ENCODE results near the gene SALL1. TPM values are rescaled to one million over a fixed set of nuclear protein-coding genes. Genes with fewer than 3 reads are reported as not detected.
A peak's percentile ranks its signal among the peaks of the same experiment; 100 is the strongest.

SALL1 gene
- 27.9 TPM for total RNA-seq

DNA sequence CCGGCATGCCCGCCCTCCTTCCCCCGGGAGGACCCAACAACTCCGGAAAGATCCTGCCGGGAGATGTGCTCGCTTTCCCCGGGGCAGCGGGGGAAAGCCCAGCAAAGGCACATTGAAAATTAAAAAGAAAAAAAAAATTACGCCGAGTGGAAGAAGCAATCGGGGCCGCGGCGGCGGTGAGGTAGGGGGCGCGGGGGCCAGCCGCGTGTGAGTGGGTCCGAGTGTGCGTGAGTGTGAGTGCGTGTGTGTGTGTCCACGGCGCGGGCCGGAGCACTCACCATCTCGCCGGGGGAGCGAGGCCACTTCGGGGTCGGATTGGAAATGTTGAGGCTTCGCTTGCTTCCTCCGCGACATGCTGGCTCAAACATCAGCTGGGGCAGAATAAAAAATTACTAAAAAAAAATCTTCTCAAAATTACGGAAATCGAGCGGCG, at the start of gene SALL1:
SALL1 (minus strand) TSS at position 383 of the 433 bp plus-strand sequence; CDS start at position 354, 29 bp downstream.
- DNase-seq (ENCODE audit: low spot score) (no peak), ATAC-seq (no peak)

- no peak for ATAC-seq
- DNase-seq (ENCODE audit: low spot score): no peak
These were observed 49.7 kb upstream of the SALL1 start for GRCh38 chr16:51200793-51201192.

- ATAC-seq (no peak), DNase-seq (ENCODE audit: low spot score) (no peak)
These were observed 47.1 kb upstream of the SALL1 start for GRCh38 chr16:51197953-51198748.

DNA sequence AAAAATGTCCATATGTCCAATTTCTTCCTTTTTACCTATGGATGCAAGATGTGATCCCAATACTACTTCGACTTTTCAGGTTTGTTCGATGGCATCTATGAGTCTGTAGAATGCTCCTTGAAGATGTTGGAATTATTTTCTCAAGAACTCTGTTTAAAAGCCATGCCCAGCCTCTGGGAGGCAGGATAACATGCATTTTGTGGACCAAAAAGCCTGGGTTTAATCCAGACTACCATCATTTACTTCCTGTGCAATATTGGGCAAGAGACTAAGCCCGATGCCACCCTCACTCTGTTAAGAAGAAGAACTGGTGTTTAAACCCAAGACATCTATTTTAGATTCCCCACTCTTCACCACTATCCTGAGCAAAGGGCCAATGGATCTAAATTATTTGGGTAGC, 42.8 kb upstream of the SALL1 start:
- no peak for DNase-seq (ENCODE audit: low spot score)
- peak; percentile 51 for ATAC-seq

- ATAC-seq: no peak
These were observed 33.8 kb upstream of the SALL1 start for GRCh38 chr16:51184702-51185433.

DNA sequence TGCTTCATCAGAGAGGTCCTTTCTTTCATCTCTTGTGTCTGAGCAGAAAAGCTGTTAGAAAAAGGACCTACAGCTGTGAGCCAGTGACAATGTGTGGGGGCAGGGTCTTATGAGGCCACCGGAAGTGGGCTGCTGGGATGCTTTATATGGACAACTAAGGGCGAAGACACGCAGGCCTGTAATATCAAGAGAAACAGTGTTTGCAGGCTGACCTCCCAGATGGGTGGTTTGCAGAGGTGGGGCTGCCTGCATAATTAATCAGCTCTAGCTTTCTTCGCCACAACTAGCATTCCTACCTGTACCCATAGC, 30.4 kb upstream of the SALL1 start:
- no peak for DNase-seq (ENCODE audit: low spot score)
- ATAC-seq: no peak

More at GRCh38 chr16:51184702-51185433, 33.8 kb upstream of the SALL1 start:
- DNase-seq (ENCODE audit: low spot score): no peak

- DNase-seq (ENCODE audit: low spot score) (no peak), ATAC-seq (peak; percentile 44)
These were observed 29.8 kb upstream of the SALL1 start for GRCh38 chr16:51180719-51181502.

DNA sequence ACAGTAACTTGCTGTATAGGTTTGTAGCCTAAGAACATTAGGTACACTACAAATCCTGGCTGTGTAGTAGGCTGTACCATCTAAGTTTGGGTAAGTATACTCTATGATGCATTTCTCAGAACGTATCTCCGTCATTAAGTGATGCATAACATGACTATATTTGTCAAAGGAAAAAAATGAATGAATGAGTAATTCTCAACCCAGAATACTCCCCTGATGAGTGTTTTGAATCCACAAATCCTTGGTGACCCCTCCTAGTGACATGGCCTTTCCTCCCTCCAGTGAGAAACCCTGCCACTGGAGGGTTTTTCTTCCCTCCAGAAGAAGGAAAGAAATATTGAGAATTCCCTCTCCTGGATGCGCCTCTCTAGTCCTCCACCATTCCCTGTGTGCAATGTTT, 24.0 kb upstream of the SALL1 start:
- ATAC-seq: no peak
- DNase-seq (ENCODE audit: low spot score): no peak

- DNase-seq (ENCODE audit: low spot score): no peak
- ATAC-seq: no peak
These were observed 21.3 kb upstream of the SALL1 start for GRCh38 chr16:51172368-51172767.

- DNase-seq (ENCODE audit: low spot score) (no peak), ATAC-seq (no peak)
These were observed 17.7 kb upstream of the SALL1 start for GRCh38 chr16:51168755-51169154.

- no peak for ATAC-seq
These were observed 16.3 kb upstream of the SALL1 start for GRCh38 chr16:51167170-51167895.

GRCh38 chr16:51166541-51166940, 15.5 kb upstream of the SALL1 start:
- ATAC-seq (no peak), DNase-seq (ENCODE audit: low spot score) (no peak)

More at GRCh38 chr16:51167170-51167895, 16.3 kb upstream of the SALL1 start:
- DNase-seq (ENCODE audit: low spot score): no peak

DNA sequence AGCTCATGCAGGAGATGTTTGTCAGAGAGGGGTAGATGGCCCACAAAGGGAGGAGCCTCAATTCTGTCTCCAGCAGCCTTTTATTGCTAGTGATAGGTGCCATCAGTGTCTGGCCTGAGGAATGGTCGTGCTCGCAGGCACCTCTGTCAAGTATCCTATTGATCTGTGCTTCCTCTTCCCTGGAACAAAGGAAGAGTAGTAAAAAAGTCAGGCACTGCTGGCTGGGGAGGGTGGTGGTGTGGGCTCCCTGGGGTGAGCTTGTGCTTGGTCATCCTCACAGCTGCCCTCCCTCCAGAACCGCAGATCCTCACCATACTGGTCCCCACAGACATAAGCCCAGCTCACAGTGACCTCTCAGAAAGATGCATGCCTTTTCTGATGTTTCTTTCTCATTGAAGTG, 15.0 kb upstream of the SALL1 start:
- no peak for DNase-seq (ENCODE audit: low spot score)
- no peak for ATAC-seq

- DNase-seq (ENCODE audit: low spot score) (no peak), ATAC-seq (no peak)
These were observed 14.0 kb upstream of the SALL1 start for GRCh38 chr16:51165043-51165442.

- DNase-seq (ENCODE audit: low spot score): no peak
- no peak for ATAC-seq
These were observed 13.5 kb upstream of the SALL1 start for GRCh38 chr16:51164574-51164973.

- no peak for DNase-seq (ENCODE audit: low spot score)
- ATAC-seq: no peak
These were observed 13.0 kb upstream of the SALL1 start for GRCh38 chr16:51163894-51164566.

- ATAC-seq (no peak), DNase-seq (ENCODE audit: low spot score) (no peak)
These were observed 12.3 kb upstream of the SALL1 start for GRCh38 chr16:51163366-51163765.

- DNase-seq (ENCODE audit: low spot score): no peak
These were observed 10.5 kb upstream of the SALL1 start for GRCh38 chr16:51161440-51162195.

GRCh38 chr16:51159865-51160264, 8.8 kb upstream of the SALL1 start:
- DNase-seq (ENCODE audit: low spot score) (no peak), ATAC-seq (no peak)

More at GRCh38 chr16:51161440-51162195, 10.5 kb upstream of the SALL1 start:
- ATAC-seq: no peak
